ENCODE results near the gene BNIP1. TPM values are rescaled to one million over a fixed set of nuclear protein-coding genes. Genes with fewer than 3 reads are reported as not detected.

The BNIP1 gene
- total and polyA plus RNA-seq, 3 donors from 2014 or later = 20.5 to 37.6 (median 21.4) TPM

- H3K36me3 ChIP-seq (ENCODE audit: low read depth, missing control alignments) = no peaks in the 10 kb centered on the region
- no peaks in the 10 kb centered on the region for H3K4me1 ChIP-seq
- TF ChIP-seq POLR2A (IDR thresholded peaks at IDR 0.05) = no peak
- TF ChIP-seq, protein P1, sequence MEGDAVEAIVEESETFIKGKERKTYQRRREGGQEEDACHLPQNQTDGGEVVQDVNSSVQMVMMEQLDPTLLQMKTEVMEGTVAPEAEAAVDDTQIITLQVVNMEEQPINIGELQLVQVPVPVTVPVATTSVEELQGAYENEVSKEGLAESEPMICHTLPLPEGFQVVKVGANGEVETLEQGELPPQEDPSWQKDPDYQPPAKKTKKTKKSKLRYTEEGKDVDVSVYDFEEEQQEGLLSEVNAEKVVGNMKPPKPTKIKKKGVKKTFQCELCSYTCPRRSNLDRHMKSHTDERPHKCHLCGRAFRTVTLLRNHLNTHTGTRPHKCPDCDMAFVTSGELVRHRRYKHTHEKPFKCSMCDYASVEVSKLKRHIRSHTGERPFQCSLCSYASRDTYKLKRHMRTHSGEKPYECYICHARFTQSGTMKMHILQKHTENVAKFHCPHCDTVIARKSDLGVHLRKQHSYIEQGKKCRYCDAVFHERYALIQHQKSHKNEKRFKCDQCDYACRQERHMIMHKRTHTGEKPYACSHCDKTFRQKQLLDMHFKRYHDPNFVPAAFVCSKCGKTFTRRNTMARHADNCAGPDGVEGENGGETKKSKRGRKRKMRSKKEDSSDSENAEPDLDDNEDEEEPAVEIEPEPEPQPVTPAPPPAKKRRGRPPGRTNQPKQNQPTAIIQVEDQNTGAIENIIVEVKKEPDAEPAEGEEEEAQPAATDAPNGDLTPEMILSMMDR (IDR thresholded peaks at IDR 0.05) = no peak
- H3K9me3 ChIP-seq = no peaks in the 10 kb centered on the region
- H3K4me3 ChIP-seq = no peak overlapping the region
- no peak for DNase-seq
- 85 to 93% methylated on average over 8 to 9 of the region's 9 CpGs for WGBS, 2 donors
- no peak overlapping the region for H3K27ac ChIP-seq
- H3K27me3 ChIP-seq = no peaks in the 10 kb centered on the region
- intact Hi-C loops (cut with DNase I; ENCODE audit: low total_unique reads) = no loop called here
Measured at GRCh38 chr5:173197375-173197891, 53.1 kb downstream of the BNIP1 start.

GRCh38 chr5:173198049-173198448, 53.7 kb downstream of the BNIP1 start:
- no peak overlapping the region for H3K27ac ChIP-seq
- TF ChIP-seq POLR2A (IDR thresholded peaks at IDR 0.05) = no peak
- TF ChIP-seq, protein P1 (IDR thresholded peaks at IDR 0.05) = no peak
- intact Hi-C loops (cut with DNase I; ENCODE audit: low total_unique reads) = no loop called here
- H3K4me1 ChIP-seq = no peaks in the 10 kb centered on the region
- H3K36me3 ChIP-seq (ENCODE audit: low read depth, missing control alignments) = no peaks in the 10 kb centered on the region
- no peaks in the 10 kb centered on the region for H3K27me3 ChIP-seq
- no peaks in the 10 kb centered on the region for H3K9me3 ChIP-seq
- no peak overlapping the region for H3K4me3 ChIP-seq
- WGBS, 2 donors = 76 to 80% methylated on average over 7 of the region's 7 CpGs
- no peak for DNase-seq

DNA sequence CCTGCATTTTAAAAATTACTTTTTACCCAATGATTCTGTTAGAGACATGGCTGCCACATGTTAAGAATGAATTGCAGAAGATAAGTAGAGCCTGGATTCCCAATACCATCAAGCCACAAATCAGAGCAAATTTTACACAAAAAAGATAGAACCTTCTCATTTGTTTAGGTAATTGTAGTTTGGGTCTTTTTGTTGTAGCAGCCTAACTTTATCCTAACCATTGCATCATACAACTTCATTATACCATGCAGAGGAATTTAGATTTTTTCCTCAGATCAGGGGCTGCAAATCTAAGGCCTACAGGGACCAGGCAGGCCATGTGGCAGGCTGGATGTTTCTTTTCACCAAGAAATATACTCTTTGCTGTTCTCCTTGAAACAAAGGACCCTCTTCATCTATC, 56.0 kb downstream of the BNIP1 start:
- H3K4me3 ChIP-seq = no peak overlapping the region
- H3K9me3 ChIP-seq = no peaks in the 10 kb centered on the region
- DNase-seq = no peak
- H3K4me1 ChIP-seq = no peaks in the 10 kb centered on the region
- intact Hi-C loops (cut with DNase I; ENCODE audit: low total_unique reads) = no loop called here
- H3K36me3 ChIP-seq (ENCODE audit: low read depth, missing control alignments) = no peaks in the 10 kb centered on the region
- no peaks in the 10 kb centered on the region for H3K27me3 ChIP-seq
- no peak for TF ChIP-seq POLR2A (IDR thresholded peaks at IDR 0.05)
- TF ChIP-seq, protein P1 (IDR thresholded peaks at IDR 0.05) = no peak
- no peak overlapping the region for H3K27ac ChIP-seq

DNA sequence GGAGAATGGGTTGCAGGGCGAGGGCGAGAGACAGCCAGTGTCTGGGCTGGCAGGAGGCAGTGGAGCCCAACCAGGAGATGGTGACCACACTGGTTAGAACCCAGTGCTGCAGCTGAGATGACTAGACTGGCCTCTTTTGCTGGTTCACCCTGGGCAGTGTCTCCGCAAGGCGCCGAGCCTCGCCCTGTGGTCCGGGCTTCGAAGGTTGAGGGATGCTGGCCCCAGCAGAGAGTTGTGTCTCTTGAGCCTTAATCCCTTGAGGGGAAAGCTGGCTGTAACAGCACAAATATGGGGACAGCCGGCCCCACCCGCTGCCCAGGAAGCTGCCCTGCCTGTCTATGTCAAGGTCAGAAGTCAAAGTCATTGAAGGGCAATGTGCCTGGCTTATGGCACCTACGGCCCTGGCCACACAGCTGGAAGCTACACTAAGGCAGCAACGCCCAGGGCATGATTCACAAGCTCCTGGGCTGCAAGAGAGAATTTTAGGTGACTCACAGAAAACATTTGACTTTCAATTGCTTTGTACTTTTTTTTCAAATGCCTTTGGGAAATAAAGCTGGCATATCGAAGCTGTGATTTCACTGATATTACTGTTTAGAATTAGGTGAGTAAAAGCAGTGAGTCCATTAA, 57.4 kb downstream of the BNIP1 start:
- 79 to 86% methylated on average over 13 of the region's 13 CpGs for WGBS, 2 donors
- Histone ChIP-seq H3K9me3 (no peaks in the 10 kb centered on the region), H3K27ac (no peak overlapping the region), H3K27me3 (no peaks in the 10 kb centered on the region), H3K4me3 (no peak overlapping the region), H3K4me1 (no peaks in the 10 kb centered on the region), H3K36me3 (ENCODE audit: low read depth, missing control alignments) (no peaks in the 10 kb centered on the region)
- DNase-seq = no peak
- TF ChIP-seq POLR2A (IDR thresholded peaks at IDR 0.05) = no peak
- TF ChIP-seq, protein P1 (IDR thresholded peaks at IDR 0.05) = no peak
- intact Hi-C loops (cut with DNase I; ENCODE audit: low total_unique reads) = no loop called here

Measured in testis (tissue), 3 donors.